Sigmoid colon (tissue), 3 donors: ENCODE data around the gene HADH.

ENCODE experiments used
- POLR2A ChIP-seq, 2 donors: fragments of 450-650 bp; IDR thresholded peaks; one replicate each; pipeline ENCODE4 v1.6.1; 2016; ENCODE audit warnings: antibody characterized with exemption in 2 of 2, mild to moderate bottlenecking in 2 of 2, moderate library complexity in 2 of 2
- TF ChIP-seq, protein P1 (sequence below), 4 experiments: fragments of 450-650 bp in 3 of 4; fragments of 200-600 bp in 1 of 4; IDR thresholded peaks; one replicate each; pipeline ENCODE4 v1.5.1; 2016 to 2019; ENCODE audit warnings: antibody characterized with exemption in 4 of 4, mild to moderate bottlenecking in 3 of 4, moderate library complexity in 2 of 4

- no peak for TF ChIP-seq POLR2A (IDR thresholded peaks at IDR 0.05)
- TF ChIP-seq, protein P1, sequence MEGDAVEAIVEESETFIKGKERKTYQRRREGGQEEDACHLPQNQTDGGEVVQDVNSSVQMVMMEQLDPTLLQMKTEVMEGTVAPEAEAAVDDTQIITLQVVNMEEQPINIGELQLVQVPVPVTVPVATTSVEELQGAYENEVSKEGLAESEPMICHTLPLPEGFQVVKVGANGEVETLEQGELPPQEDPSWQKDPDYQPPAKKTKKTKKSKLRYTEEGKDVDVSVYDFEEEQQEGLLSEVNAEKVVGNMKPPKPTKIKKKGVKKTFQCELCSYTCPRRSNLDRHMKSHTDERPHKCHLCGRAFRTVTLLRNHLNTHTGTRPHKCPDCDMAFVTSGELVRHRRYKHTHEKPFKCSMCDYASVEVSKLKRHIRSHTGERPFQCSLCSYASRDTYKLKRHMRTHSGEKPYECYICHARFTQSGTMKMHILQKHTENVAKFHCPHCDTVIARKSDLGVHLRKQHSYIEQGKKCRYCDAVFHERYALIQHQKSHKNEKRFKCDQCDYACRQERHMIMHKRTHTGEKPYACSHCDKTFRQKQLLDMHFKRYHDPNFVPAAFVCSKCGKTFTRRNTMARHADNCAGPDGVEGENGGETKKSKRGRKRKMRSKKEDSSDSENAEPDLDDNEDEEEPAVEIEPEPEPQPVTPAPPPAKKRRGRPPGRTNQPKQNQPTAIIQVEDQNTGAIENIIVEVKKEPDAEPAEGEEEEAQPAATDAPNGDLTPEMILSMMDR (IDR thresholded peaks at IDR 0.05): no peak
These were observed 10.3 kb downstream of the HADH start for GRCh38 chr4:107999932-108000539.
